Mesodermal cell (in vitro differentiated cells): ENCODE results near the gene ITPR2.
A peak's percentile ranks its signal among the peaks of the same experiment; 100 is the strongest.

Experiments used
- H3K27ac ChIP-seq: 2 replicates; pipeline ENCODE4 v1.7.0; 2013; ENCODE audit warnings: mild to moderate bottlenecking, low read depth, low read length, moderate library complexity; ENCODE audit not compliant: severe bottlenecking
- H3K36me3 ChIP-seq: 2 replicates; pipeline ENCODE4 v1.7.1; 2013; ENCODE audit warnings: mild to moderate bottlenecking, low read length, moderate library complexity; ENCODE audit not compliant: control insufficient read depth, insufficient read depth
- H3K4me1 ChIP-seq: one replicate; pipeline ENCODE4 v1.7.1; 2013; ENCODE audit warnings: mild to moderate bottlenecking, low read length; ENCODE audit not compliant: insufficient read depth, control insufficient read depth, poor library complexity, severe bottlenecking
- H3K4me3 ChIP-seq: 2 replicates; pipeline ENCODE4 v1.7.0; 2013; ENCODE audit warnings: low read length, control low read depth, mild to moderate bottlenecking; ENCODE audit not compliant: insufficient read depth, poor library complexity, severe bottlenecking; ENCODE audit errors: extremely low read depth
- H3K9me3 ChIP-seq: 2 replicates; pipeline ENCODE4 v1.7.1; 2013; ENCODE audit warnings: mild to moderate bottlenecking, low read length, moderate library complexity; ENCODE audit not compliant: control insufficient read depth
- WGBS, 2 experiments: methylation state at CpG; one replicate each; pipeline ENCODE4 v1.1.5; 2013; ENCODE audit warnings: missing lambda C conversion rate in 2 of 2; ENCODE audit not compliant: insufficient coverage in 2 of 2; 5-methylcytosine and 5-hydroxymethylcytosine counted together

The ITPR2 gene

DNA sequence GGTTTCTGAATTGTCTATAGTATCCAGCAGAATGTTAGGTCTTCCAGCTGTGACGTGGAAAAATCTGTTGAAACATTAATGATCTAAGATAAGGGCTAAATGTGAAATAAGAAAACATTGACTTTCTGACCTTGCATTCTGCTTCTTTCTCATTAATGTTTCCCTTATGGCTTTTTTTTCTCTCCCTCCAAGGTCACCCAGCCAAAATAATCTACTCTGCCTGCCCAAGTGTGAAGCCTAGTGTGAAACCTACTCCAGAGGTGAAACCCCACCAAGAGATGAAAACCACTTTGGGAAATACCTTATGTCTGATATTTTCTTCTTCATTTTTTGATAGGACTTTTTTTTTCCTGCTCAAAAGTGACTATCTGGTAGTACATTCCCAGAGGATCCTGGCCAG, 529.6 kb downstream of the ITPR2 start:
- H3K36me3 ChIP-seq = no peaks in the 10 kb centered on the region
- no peak overlapping the region for H3K4me3 ChIP-seq
- WGBS, 2 experiments = 92 to 100% methylated on average over 1 of the region's 1 CpG
- no peak overlapping the region for H3K27ac ChIP-seq
- no peaks in the 10 kb centered on the region for H3K9me3 ChIP-seq
- peaks cover 12% of the 10 kb centered on the region for H3K4me1 ChIP-seq

DNA sequence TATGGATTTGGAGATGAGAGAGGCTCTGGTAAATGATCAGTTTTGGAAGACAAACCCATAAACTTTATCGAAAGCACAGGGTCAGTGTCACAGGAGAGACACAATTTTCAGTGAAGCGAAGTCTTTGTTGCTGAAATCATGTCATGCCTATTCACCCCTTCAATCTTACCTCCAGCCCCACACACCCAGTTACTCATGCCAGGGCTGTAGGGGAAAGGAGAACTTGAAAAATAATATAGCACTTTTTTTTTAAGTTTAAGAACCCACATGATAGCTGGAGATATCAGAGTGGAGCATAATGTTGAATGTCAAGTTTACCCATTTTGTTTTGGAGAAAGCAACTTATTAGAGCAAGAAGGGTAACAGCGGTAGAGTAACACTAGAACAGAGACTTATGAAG, 530.2 kb downstream of the ITPR2 start:
- 96 to 100% methylated on average over 2 to 3 of the region's 3 CpGs for WGBS, 2 experiments
- Histone ChIP-seq H3K9me3 (no peaks in the 10 kb centered on the region), H3K27ac (no peak overlapping the region), H3K36me3 (no peaks in the 10 kb centered on the region), H3K4me1 (peaks cover 14% of the 10 kb centered on the region), H3K4me3 (no peak overlapping the region)

DNA sequence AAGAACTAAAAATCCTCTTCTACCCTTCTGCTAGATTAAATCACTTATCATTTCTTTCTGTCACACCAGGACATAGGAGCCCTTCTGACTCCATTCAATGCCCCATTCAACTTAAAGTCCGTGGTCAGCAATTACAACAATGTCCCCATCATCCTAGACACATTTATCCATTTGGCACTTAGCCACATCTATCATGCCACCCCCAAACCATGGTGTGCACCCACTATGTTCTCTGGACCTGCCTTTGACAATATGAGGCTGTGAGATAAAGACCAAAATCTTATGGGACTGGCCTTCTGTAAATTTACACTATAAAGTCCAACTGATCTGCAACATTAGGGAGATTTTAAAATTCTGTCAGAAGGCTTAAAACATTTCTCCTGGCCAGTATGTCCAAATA, 533.2 kb downstream of the ITPR2 start:
- no peak overlapping the region for H3K4me3 ChIP-seq
- WGBS, 2 experiments = 70 to 71% methylated on average over 1 of the region's 1 CpG
- no peaks in the 10 kb centered on the region for H3K36me3 ChIP-seq
- H3K27ac ChIP-seq = peak overlapping the region; percentile 78
- no peaks in the 10 kb centered on the region for H3K9me3 ChIP-seq
- peaks cover 14% of the 10 kb centered on the region for H3K4me1 ChIP-seq

DNA sequence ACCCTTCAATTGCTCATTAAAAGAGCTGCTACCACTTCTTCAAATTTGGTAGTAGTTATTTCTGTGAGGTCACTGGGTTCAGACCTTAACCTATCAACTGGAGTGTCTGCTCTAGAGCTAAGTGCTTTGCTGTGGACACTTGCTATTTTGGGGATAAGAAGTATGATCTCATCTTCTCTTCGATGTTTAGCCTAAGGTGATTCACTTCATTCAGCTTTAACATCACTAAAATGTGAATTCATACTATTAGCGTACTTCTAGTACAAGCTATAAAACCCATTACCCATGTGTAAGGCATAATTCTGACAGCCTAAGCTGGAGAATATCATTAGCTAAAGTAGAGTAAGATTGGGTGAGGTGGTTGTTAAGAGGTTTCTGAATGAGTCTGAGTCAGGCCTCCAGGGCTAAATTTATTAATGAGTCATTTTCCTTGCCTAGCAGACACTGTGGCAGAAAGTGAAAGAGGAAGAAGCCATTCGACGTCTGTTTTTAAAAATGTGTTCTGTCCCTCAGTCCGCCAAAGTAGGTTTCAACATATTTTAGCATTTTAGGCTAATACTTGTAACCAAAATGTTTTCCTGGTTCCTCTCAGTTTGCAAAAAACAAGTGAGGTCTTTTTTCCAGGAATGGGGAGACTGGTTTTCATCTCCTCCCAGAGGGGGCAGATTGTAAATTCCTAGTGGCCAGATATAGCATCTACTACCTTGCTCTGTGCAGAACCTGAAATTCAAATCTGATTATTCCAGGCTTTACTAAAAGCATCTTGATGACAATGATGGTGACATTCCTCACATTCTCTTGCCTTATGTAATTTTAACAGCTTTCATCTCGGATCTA, 534.0 kb downstream of the ITPR2 start:
- 71 to 78% methylated on average over 2 to 4 of the region's 6 CpGs for WGBS, 2 experiments
- no peaks in the 10 kb centered on the region for H3K36me3 ChIP-seq
- peak overlapping the region; percentile 78 for H3K27ac ChIP-seq
- H3K4me1 ChIP-seq = peaks cover 14% of the 10 kb centered on the region
- no peaks in the 10 kb centered on the region for H3K9me3 ChIP-seq
- H3K4me3 ChIP-seq = no peak overlapping the region

DNA sequence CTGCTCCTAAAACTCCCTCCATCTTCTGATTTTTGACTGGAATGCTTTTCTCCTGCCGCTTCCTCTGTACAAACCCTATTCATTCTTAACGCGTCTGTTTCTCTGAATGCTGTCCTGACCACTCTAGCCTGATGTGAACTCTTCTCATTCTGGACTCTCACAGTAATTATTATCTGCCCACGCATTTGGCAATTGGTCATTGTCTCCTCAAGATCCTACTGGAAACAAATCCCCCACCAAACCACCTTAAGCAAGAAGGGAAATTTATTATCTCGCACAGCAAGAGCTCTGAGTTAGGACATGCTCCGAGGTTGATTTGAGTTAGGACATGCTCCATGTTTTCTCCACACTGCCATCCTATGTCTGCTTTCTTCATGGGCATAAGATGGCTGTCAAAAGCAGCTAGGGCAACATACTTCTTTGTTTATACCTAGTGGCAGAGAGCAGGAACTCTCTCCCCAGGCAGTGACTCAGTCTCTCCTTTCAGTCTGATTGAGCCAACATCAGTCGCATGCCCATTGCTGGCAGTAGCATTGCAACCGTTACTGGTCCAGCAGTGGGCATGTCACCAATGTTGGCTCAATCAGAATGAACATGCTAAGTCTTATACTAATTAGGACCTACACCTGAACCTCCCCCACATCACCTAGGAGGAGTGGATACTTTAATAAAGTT, 535.5 kb downstream of the ITPR2 start:
- H3K27ac ChIP-seq = no peak overlapping the region
- H3K4me1 ChIP-seq = peaks cover 14% of the 10 kb centered on the region
- 88 to 92% methylated on average over 5 of the region's 8 CpGs for WGBS, 2 experiments
- H3K4me3 ChIP-seq = no peak overlapping the region
- H3K9me3 ChIP-seq = no peaks in the 10 kb centered on the region
- H3K36me3 ChIP-seq = no peaks in the 10 kb centered on the region

DNA sequence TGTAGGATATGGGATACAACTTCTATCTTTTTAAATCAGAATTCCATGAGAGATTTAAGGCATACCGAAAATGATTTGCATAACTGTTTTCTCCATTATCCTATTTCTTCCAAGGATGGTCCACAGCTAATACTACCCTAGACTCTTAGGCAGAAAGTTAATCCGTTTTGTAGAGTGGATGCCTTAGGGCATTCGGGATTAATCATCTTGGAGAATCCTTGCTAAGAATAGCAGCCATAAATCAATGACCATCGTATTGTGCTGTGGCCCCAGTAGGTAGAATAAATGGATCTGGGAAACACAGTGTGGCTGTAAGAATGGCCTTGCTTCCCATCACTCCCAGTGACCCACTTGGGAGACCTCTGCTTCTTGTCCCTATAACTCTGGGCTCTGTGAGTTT, 538.0 kb downstream of the ITPR2 start:
- H3K9me3 ChIP-seq = no peaks in the 10 kb centered on the region
- no peak overlapping the region for H3K27ac ChIP-seq
- 92 to 100% methylated on average over 1 to 2 of the region's 4 CpGs for WGBS, 2 experiments
- H3K4me1 ChIP-seq = peaks cover 14% of the 10 kb centered on the region
- H3K4me3 ChIP-seq = no peak overlapping the region
- no peaks in the 10 kb centered on the region for H3K36me3 ChIP-seq

DNA sequence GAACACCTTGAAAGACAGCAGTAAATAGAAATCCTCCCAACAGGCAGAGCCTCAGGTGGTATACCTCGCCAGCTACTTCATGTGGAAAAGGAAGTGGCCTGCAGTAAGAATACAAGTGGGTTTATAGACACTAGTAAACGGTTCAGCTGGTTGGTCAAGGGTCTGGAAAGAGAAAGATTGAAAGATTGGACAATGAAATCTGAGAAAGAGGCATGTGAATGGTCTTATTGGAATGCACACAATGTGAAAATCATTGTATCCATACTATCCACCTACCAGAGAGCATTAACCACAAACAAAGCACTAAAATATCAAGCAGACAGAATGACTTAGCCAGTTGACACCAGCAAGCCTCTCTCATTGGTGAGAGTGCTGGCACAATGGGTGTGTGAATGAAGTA, 539.4 kb downstream of the ITPR2 start:
- Histone ChIP-seq H3K9me3 (no peaks in the 10 kb centered on the region), H3K27ac (no peak overlapping the region), H3K4me1 (peaks cover 4% of the 10 kb centered on the region), H3K36me3 (no peaks in the 10 kb centered on the region), H3K4me3 (no peak overlapping the region)
- WGBS, 2 experiments = 72 to 80% methylated on average over 2 of the region's 2 CpGs

DNA sequence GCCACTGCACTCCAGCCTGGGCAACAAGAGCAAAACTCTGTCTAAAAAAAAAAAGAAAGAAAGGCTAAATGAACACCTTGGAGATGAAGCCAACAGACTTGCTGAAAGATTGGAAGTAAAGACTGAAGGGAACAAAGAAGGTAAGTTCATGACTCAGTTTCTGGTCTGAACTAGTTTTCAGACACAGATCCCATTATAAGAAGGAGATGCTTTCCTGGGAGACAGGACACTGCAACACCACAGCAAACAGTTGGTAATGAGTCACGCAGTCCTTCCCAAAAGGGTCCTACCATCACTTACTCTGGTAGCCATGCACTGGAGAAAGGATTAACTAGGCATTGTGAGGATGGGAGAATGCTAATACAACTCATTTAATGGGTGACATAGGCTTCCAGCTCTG, 540.4 kb downstream of the ITPR2 start:
- Histone ChIP-seq H3K4me1 (no peaks in the 10 kb centered on the region), H3K27ac (no peak overlapping the region), H3K36me3 (no peaks in the 10 kb centered on the region), H3K4me3 (no peak overlapping the region), H3K9me3 (no peaks in the 10 kb centered on the region)
- no CpG with 5 or more reads among the region's 1 CpG for WGBS, 2 experiments

DNA sequence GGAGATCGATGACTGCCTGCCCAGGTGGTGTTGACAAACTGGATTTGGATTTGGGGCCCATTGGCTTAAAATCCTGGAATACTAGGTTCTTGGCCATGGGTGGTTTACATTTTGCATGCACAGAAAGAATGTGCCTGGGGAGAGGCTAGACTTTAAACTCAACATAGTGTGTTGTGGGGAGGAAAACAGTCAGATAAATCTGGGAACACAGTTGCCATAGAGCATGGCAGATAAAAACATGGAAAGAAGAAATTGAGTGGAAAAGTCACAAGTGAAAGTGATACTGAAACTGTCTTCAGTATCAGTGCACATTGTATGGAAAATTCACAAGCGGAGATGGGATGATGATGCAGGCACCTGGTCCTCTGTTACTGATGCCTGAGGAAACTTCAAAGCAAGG, 542.4 kb downstream of the ITPR2 start:
- Histone ChIP-seq H3K4me3 (no peak overlapping the region), H3K4me1 (no peaks in the 10 kb centered on the region), H3K9me3 (no peaks in the 10 kb centered on the region), H3K36me3 (no peaks in the 10 kb centered on the region), H3K27ac (no peak overlapping the region)
- 94 to 97% methylated on average over 2 of the region's 2 CpGs for WGBS, 2 experiments

DNA sequence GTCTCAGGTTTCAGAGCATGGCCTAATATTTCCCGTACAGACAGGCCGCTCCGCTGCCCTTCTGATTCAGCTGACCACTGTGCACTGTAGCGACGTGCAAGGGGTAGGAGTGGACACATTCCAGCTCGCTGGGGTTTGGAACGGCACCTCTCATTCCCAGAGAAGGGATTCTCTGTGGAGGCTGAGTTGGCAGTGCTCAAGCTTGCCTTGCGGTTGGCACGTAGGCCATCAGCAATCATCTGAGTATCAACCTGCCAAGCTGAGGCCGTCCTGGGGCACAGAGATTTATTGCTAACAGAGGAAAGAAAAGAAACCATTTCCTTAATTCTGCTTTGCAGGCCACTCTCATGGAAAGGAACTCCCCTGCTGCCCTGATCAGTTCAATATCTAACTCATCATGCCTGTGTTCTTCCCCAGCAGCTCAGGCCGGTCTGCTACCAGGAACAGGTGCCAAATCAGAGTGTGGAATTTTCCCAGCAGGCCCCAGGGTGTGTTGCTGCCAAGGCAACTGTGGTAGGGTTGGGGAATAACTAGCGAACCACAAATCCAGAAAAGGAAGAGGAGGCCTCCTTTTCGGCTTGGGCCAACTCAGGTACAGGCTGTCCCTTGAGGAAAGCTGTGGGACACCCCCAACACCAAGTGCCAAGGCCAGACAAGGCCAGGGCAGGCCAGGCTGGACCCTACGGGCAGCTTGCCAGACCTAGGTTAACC, 545.2 kb downstream of the ITPR2 start:
- H3K4me3 ChIP-seq = no peak overlapping the region
- no peak overlapping the region for H3K27ac ChIP-seq
- no peaks in the 10 kb centered on the region for H3K9me3 ChIP-seq
- 91 to 93% methylated on average over 13 of the region's 14 CpGs for WGBS, 2 experiments
- no peaks in the 10 kb centered on the region for H3K36me3 ChIP-seq
- no peaks in the 10 kb centered on the region for H3K4me1 ChIP-seq
